GM23338 (cell line): ENCODE data around the gene ARHGDIA.

Experiments used
- CREB1 ChIP-seq: fragments of 250-450 bp; sonication (Bioruptor Pico); IDR thresholded peaks from 2 replicates; pipeline ENCODE4 v1.5.0; 2020; ENCODE audit warnings: low read depth, mild to moderate bottlenecking, moderate library complexity
- CTCF ChIP-seq, 2 experiments: fragments of 200-600 bp in 1 of 2; sonication (generic) in 1 of 2; conservative IDR thresholded peaks; 2 replicates each; pipeline versions ENCODE4 v1.5.1 to v1.6.1; 2016 to 2017; ENCODE audit warnings: antibody characterized with exemption in 2 of 2, low read depth in 2 of 2, mild to moderate bottlenecking in 2 of 2, moderate library complexity in 1 of 2
- EZH2 ChIP-seq: fragments of 200-600 bp; sonication (generic); IDR thresholded peaks from one replicate; pipeline ENCODE4 v1.8.0; 2017; ENCODE audit warnings: antibody characterized with exemption, mild to moderate bottlenecking, low read depth; ENCODE audit not compliant: unreplicated experiment
- EZH2phosphoT487 ChIP-seq: fragments of 200-600 bp; sonication (generic); IDR thresholded peaks from one replicate; pipeline ENCODE4 v1.8.1; 2018; ENCODE audit warnings: antibody characterized with exemption; ENCODE audit not compliant: unreplicated experiment
- JUNB ChIP-seq: IDR thresholded peaks from one replicate; pipeline ENCODE4 v1.6.1; 2016; ENCODE audit warnings: antibody characterized with exemption; ENCODE audit not compliant: unreplicated experiment
- NANOG ChIP-seq: IDR thresholded peaks from 2 replicates; pipeline ENCODE4 v1.6.1; 2016; ENCODE audit warnings: antibody characterized with exemption, borderline replicate concordance
- POLR2AphosphoS5 ChIP-seq: IDR thresholded peaks from 2 replicates; pipeline ENCODE4 v1.6.1; 2016; ENCODE audit warnings: antibody characterized with exemption, low read depth
- REST ChIP-seq: IDR thresholded peaks from one replicate; pipeline ENCODE4 v1.6.1; 2018; ENCODE audit warnings: antibody characterized with exemption; ENCODE audit not compliant: unreplicated experiment
- ZNF114 ChIP-seq: fragments of 250-450 bp; sonication (Bioruptor Pico); IDR thresholded peaks from 2 replicates; pipeline ENCODE4 v1.5.0; 2020; ENCODE audit warnings: mild to moderate bottlenecking, moderate library complexity
- ZNF331 ChIP-seq: fragments of 250-450 bp; sonication (Bioruptor Pico); IDR thresholded peaks from 2 replicates; pipeline ENCODE4 v1.5.0; 2020; ENCODE audit warnings: low read depth, mild to moderate bottlenecking, moderate library complexity

- no peak for TF ChIP-seq CTCF (conservative IDR thresholded peaks at IDR 0.05; ENCODE audit: low read depth in 2 of 2)
- no peak for TF ChIP-seq ZNF331
- TF ChIP-seq EZH2phosphoT487, result no peak
- TF ChIP-seq REST, result no peak
- TF ChIP-seq EZH2, result no peak
- TF ChIP-seq CREB1 (CRISPR knock-in tag), result no peak
- TF ChIP-seq POLR2AphosphoS5, result no peak; the same call in 1 of the 2 replicates
- TF ChIP-seq NANOG, result no peak
- TF ChIP-seq JUNB, result no peak
- TF ChIP-seq ZNF114 (CRISPR knock-in tag), result no peak
Measured at GRCh38 chr17:81868674-81869220, 2.4 kb downstream of the ARHGDIA start.
